HG03565 (cell line): ENCODE data around the gene OR10A5.
"Not testable (repeated sequence)": the region's sequence is repeated elsewhere in the genome, so short reads cannot be mapped to it uniquely, and the experiment has no call there.

Source experiments
- ATAC-seq: cut with Tn5 transposase; IDR thresholded peaks from one replicate; pipeline ENCODE4 v1.9.1; 2021; ENCODE audit warnings: mild to moderate bottlenecking, moderate library complexity; ENCODE audit not compliant: unreplicated experiment

Gene OR10A5

DNA sequence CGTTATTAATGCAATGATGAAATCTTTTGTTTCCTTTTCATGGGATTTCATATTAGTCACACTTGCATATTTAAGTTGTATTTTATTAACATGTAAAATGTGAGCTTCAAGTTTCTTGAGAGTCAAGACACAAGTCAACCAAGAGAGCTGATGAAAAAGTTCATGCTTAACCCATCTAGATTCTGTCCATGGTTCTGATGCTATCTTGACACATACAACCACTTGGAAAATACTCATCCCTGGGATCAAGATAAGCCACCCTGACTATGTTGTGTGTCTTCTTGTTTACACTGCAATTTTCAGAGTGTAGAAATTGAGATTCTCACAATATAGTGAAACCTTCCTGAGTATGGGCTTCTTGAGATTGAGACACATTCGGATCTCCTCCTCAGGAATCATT is 30.3 kb downstream of the OR10A5 start:
- no peak for ATAC-seq

DNA sequence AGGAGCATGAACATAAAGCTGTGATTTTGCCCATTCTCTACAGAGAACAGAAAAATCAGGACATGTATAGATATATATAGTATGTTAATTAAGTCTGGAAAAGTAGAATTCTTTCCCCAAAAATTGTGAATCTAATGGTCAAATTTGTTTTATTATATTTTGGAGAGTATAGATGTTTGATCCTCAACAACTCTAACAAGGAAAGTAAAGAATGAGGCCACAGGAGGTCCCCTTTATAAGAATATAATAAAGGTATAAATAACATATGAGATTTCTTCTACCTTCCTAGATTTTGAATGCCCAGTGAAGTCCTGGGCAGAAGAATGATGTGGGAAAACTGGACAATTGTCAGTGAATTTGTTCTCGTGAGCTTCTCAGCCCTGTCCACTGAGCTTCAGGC is 30.8 kb downstream of the OR10A5 start, which contains the start of gene OR10A4:
Gene OR10A4 (plus strand): TSS at position 301 of the 400 bp plus-strand sequence. CDS start 23 bp downstream, at position 324.
- ATAC-seq: no peak

DNA sequence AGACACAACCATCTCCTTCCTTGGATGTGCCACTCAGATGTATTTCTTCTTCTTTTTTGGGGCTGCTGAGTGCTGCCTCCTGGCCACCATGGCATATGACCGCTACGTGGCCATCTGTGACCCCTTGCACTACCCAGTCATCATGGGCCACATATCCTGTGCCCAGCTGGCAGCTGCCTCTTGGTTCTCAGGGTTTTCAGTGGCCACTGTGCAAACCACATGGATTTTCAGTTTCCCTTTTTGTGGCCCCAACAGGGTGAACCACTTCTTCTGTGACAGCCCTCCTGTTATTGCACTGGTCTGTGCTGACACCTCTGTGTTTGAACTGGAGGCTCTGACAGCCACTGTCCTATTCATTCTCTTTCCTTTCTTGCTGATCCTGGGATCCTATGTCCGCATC is 31.4 kb downstream of the OR10A5 start:
- no peak for ATAC-seq

DNA sequence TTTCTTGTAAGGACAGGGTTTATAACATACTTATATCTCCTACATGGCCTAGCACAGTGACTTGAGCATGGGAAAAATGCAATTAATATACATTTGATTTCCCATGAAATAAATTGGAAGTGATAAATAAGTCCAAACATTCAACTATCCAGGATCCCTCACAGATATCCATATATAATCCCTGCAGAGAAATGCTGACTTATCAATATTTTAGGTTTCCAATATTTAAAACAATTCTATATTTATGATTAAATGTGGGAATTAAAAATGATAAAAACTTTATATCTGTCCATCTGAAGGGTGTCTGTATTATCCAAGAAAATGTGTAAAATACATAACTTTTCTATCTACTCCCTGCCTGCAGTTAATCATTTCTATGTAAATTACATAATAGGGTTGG is 37.3 kb downstream of the OR10A5 start:
- ATAC-seq: no peak

DNA sequence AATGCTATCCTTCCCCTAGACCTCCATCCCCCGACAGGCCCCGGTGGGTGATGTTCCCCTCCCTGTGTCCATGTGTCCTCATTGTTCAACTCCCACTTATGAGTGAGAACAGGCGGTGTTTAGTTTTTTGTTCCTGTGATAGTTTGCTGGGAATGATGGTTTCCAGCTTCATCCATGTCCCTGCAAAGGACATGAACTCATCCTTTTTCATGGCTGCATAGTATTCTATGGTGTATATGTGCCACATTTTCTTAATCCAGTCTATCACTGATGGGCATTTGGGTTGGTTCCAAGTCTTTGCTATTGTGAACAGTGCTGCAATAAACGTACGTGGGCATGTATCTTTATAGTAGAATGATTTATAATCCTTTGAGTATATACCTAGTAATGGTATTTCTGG is 42.2 kb downstream of the OR10A5 start:
- ATAC-seq: not testable (repeated sequence)

DNA sequence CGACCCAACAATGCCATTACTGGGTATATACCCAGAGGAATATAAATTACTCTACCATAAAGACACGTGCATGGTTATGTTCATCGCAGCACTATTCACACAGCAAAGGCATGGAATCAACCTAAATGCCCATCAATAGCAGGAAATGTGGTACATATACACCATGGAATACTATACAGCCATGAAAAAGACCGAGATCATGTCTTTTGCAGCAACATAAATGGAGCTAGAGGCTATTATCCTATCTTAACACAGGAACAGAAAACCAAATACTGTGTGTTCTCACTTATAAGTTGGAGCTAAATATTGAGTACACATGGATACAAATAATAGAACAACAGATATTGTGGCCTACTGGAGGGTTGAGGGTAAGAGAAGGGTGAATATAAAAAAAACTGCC is 43.3 kb downstream of the OR10A5 start:
- no peak for ATAC-seq

DNA sequence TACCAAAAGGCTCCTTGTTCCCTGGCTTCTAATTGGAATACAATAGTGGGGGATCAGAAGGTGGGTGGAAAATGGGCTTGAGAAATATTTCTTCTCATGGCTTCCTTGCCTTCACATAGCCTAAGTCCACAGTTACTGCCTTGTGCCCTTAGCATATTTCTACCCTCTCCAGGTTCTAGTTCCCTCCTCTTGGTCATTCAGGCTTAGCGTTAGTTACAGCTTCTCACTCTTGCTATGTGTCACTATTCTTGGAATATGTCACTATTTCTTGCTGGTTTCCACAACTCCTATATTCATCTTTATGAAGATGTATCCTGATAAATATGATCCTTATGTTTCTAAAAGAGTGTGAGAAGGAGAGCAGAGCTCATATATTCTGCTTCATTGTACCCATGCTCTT is 44.4 kb downstream of the OR10A5 start:
- peak; percentile 48 for ATAC-seq

DNA sequence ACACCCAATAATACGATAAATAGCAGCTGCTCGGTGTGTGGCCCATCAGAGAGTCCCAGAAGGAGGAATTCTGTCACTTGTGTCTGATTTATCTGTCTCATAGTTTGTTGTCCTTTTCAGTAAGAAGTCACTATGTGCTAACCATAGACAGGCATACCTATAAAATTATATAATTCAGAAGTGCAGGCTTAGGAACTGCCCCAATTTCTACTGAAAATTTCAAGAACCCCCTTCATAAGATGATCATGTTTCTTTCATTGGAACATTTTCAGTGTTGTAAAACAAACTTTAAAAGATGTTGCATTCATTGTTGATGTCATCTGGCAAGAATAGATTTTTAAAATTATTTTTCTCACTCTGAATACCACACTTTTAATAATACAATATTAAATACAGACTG is 46.9 kb downstream of the OR10A5 start, which contains the start of gene OR2D2:
Gene OR2D2 (minus strand): TSS at position 101 of the 400 bp plus-strand sequence. CDS start 0 bp downstream, at position 101.
- no peak for ATAC-seq

DNA sequence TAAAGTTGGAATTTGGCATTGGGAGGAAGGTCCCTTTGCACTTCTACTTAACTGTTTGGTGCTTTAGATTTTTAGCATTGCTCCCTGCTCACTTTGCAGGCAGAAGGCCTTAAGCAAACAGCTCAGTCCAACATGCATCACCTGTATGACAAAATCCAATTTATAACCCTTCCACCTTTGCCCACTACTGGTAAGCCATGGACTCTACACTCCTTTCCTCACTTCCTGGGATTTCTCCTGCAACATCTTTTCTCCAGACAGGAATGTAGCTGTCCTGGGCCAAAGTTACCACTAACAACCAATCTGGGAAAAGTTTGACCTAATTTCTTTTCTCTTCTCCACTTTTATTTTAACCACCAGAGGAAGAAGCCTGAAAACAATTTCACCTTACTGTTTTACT is 48.6 kb downstream of the OR10A5 start:
- ATAC-seq: no peak

DNA sequence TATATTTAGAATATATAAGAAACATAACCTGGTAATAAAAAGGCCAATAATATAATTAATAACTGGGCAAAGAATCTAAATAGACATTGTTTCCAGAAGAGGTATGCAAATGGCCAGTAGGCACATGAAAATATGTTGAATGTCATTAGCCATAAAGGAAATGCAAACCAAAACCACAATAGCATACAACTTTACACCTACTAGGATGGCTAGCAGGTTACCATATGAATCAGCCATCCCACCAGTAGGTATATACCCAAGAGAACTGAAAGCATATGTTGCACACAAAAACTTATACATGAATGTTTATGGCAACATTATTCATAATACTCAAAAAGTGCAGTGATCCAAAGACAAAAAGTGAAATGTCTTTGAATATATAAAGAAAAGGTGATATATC is 49.5 kb downstream of the OR10A5 start:
- peak; percentile 91 for ATAC-seq
